ENCODE measurements around the gene SRGN. TPM values are rescaled to one million over a fixed set of nuclear protein-coding genes. Genes with fewer than 3 reads are reported as not detected.

SRGN gene
- total RNA-seq, 2 experiments from 2014 or later, result 342 to 353 TPM

DNA sequence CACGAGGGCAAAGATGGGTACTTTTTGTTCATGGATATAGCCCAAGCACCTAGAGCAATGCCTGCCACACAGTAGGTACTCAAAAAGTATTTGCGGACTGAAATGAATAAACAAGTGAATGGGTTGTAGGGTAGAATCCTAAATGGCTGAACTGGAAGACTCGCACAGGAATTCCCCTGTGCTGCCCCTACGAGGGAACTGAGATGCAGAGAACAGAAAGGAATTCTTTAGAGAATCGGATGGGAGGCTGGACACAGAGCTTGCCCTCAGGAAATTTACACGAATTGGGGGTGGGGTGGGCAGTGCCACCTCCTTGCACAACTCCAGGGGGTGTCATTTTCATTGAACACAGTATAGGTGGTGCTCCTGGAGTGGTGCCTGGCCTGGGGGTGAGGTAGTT, 35.2 kb upstream of the SRGN start:
- H3K9me3 Mint-ChIP-seq, result no peaks in the 10 kb centered on the region
- H3K4me3 Mint-ChIP-seq, result no peak overlapping the region
- no peaks in the 10 kb centered on the region for H3K27me3 Mint-ChIP-seq
- Histone ChIP-seq H3K27ac (ENCODE audit: low read depth in 1 of 2, low read length in 2 of 2) (no peak overlapping the region), H3K27me3 (ENCODE audit: control insufficient read depth in 1 of 2, insufficient read depth in 2 of 2, low read length in 2 of 2) (no peaks in the 10 kb centered on the region), H3K4me3 (ENCODE audit: low read length) (no peak overlapping the region), H3K36me3 (ENCODE audit: insufficient read depth, low read length) (no peaks in the 10 kb centered on the region), H3K4me1 (ENCODE audit: insufficient read depth, low read length) (peaks cover 35% of the 10 kb centered on the region), H3K9me3 (ENCODE audit: control insufficient read depth in 1 of 2, insufficient read depth in 1 of 2, low read length in 2 of 2) (no peaks in the 10 kb centered on the region)
- CTCF ChIA-PET, result no interaction called here
- peaks cover 47% of the 10 kb centered on the region for H3K4me1 Mint-ChIP-seq (ENCODE audit: low read depth)
- TF ChIP-seq, protein P1, sequence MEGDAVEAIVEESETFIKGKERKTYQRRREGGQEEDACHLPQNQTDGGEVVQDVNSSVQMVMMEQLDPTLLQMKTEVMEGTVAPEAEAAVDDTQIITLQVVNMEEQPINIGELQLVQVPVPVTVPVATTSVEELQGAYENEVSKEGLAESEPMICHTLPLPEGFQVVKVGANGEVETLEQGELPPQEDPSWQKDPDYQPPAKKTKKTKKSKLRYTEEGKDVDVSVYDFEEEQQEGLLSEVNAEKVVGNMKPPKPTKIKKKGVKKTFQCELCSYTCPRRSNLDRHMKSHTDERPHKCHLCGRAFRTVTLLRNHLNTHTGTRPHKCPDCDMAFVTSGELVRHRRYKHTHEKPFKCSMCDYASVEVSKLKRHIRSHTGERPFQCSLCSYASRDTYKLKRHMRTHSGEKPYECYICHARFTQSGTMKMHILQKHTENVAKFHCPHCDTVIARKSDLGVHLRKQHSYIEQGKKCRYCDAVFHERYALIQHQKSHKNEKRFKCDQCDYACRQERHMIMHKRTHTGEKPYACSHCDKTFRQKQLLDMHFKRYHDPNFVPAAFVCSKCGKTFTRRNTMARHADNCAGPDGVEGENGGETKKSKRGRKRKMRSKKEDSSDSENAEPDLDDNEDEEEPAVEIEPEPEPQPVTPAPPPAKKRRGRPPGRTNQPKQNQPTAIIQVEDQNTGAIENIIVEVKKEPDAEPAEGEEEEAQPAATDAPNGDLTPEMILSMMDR (IDR thresholded peaks at IDR 0.05), result no peak
- ATAC-seq (ENCODE audit: poor library complexity) (no peak), DNase-seq (no peak)
- no peaks in the 10 kb centered on the region for H3K36me3 Mint-ChIP-seq (ENCODE audit: low read depth)
- POLR2A ChIA-PET, result no interaction called here
- intact Hi-C loops (cut with DNase I, micrococcal nuclease), result no loop called here
- H3K27ac Mint-ChIP-seq, result no peak overlapping the region

DNA sequence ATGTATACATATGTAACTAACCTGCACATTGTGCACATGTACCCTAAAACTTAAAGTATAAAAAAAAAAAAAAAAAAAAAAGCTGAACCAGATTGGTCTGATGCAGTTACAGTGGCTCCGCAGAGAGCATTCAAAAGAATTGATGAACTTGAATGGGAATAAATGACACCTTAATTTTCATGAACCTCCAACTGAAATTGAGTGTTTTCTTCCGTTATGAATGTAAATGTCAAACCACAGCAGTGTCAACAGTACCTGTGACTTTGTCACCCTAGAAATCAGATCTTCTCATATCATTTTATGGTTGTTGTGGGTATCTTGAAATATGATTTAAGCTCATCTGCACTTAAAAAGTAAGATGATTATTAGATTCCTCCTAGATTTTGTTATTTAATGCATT, 32.7 kb upstream of the SRGN start:
- Histone ChIP-seq H3K4me3 (ENCODE audit: low read length) (no peak overlapping the region), H3K9me3 (ENCODE audit: control insufficient read depth in 1 of 2, insufficient read depth in 1 of 2, low read length in 2 of 2) (no peaks in the 10 kb centered on the region), H3K36me3 (ENCODE audit: insufficient read depth, low read length) (no peaks in the 10 kb centered on the region), H3K27ac (ENCODE audit: low read depth in 1 of 2, low read length in 2 of 2) (no peak overlapping the region), H3K4me1 (ENCODE audit: insufficient read depth, low read length) (peaks cover 27% of the 10 kb centered on the region), H3K27me3 (ENCODE audit: control insufficient read depth in 1 of 2, insufficient read depth in 2 of 2, low read length in 2 of 2) (no peaks in the 10 kb centered on the region)
- TF ChIP-seq, protein P1 (IDR thresholded peaks at IDR 0.05), result no peak
- H3K4me3 Mint-ChIP-seq, result no peak overlapping the region
- H3K27ac Mint-ChIP-seq, result peak overlapping the region; percentile 32
- CTCF ChIA-PET, result interaction anchor here (0.5 to 1.2 kb wide), 2 partner anchors 11 to 18 kb away, joined by 3 to 4 read pairs; no protein-coding TSS in a partner anchor
- H3K4me1 Mint-ChIP-seq (ENCODE audit: low read depth), result peaks cover 54% of the 10 kb centered on the region
- POLR2A ChIA-PET, result interaction anchor here (1.0 to 1.7 kb wide), 2 partner anchors 10 to 11 kb away, joined by 3 to 5 read pairs; no protein-coding TSS in a partner anchor
- H3K27me3 Mint-ChIP-seq, result no peaks in the 10 kb centered on the region
- DNase-seq (peak in 1 of 14 experiments; percentile 38), ATAC-seq (ENCODE audit: poor library complexity) (peak; percentile 50)
- H3K36me3 Mint-ChIP-seq (ENCODE audit: low read depth), result no peaks in the 10 kb centered on the region
- intact Hi-C loops (cut with DNase I, micrococcal nuclease), result loop anchor here in 1 of 2 experiments (1.0 kb wide), 1 partner anchor 32 kb away; no protein-coding TSS in a partner anchor
- no peaks in the 10 kb centered on the region for H3K9me3 Mint-ChIP-seq

DNA sequence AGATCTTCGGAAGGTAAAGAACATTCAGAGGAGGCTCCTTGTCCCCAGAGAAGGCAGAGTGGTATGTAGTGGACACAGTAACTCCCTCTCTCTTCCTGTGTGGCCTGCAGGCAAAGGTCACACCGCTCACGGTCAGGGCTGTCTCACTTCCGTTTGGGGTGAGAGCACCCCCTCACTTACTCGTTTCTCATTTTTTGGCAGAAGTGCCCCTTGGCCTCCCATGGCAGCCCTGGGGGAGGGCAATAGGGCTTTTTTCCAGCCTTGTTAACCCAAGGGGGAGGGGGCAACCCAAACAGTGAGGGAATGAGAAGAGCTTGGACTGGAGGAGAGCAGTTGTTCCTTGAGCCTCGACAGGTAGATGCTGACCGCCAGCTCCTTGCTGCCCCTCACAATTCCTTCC, 31.8 kb upstream of the SRGN start:
- Histone ChIP-seq H3K4me1 (ENCODE audit: insufficient read depth, low read length) (peaks cover 36% of the 10 kb centered on the region), H3K27me3 (ENCODE audit: control insufficient read depth in 1 of 2, insufficient read depth in 2 of 2, low read length in 2 of 2) (no peaks in the 10 kb centered on the region), H3K27ac (ENCODE audit: low read depth in 1 of 2, low read length in 2 of 2) (no peak overlapping the region), H3K9me3 (ENCODE audit: control insufficient read depth in 1 of 2, insufficient read depth in 1 of 2, low read length in 2 of 2) (no peaks in the 10 kb centered on the region), H3K4me3 (ENCODE audit: low read length) (no peak overlapping the region), H3K36me3 (ENCODE audit: insufficient read depth, low read length) (no peaks in the 10 kb centered on the region)
- intact Hi-C loops (cut with DNase I, micrococcal nuclease), result no loop called here
- CTCF ChIA-PET, result no interaction called here
- H3K36me3 Mint-ChIP-seq (ENCODE audit: low read depth), result no peaks in the 10 kb centered on the region
- DNase-seq (peak in 3 of 14 experiments; percentile 21 to 54 (median 50)), ATAC-seq (ENCODE audit: poor library complexity) (no peak)
- H3K4me1 Mint-ChIP-seq (ENCODE audit: low read depth), result peaks cover 57% of the 10 kb centered on the region
- no peaks in the 10 kb centered on the region for H3K27me3 Mint-ChIP-seq
- H3K4me3 Mint-ChIP-seq, result no peak overlapping the region
- POLR2A ChIA-PET, result interaction anchor here (0.9 kb wide), 1 partner anchor 11 kb away, joined by 3 read pairs; no protein-coding TSS in a partner anchor
- no peak overlapping the region for H3K27ac Mint-ChIP-seq
- TF ChIP-seq, protein P1 (IDR thresholded peaks at IDR 0.05), result no peak
- no peaks in the 10 kb centered on the region for H3K9me3 Mint-ChIP-seq

All from CD4-positive, alpha-beta T cell (primary cell).